ENCODE measurements around the gene AIP. TPM values are rescaled to one million over a fixed set of nuclear protein-coding genes. Genes with fewer than 3 reads are reported as not detected.
"Not testable (repeated sequence)": the region's sequence is repeated elsewhere in the genome, so short reads cannot be mapped to it uniquely, and the experiment has no call there.

The AIP gene
- total RNA-seq, 4 donors from 2014 or later, result 33.0 to 60.8 (median 48.8) TPM

- Histone ChIP-seq H3K36me3 (peaks cover 0 to 21% of the 10 kb centered on the region in 2 donors), H3K27ac (no peak overlapping the region), H3K9me3 (no peaks in the 10 kb centered on the region), H3K4me1 (peaks cover 9 to 14% of the 10 kb centered on the region in 2 donors), H3K4me3 (no peak overlapping the region), H3K27me3 (no peaks in the 10 kb centered on the region)
- no peak for DNase-seq
- TF ChIP-seq POLR2A (IDR thresholded peaks at IDR 0.05) (no peak), CTCF (IDR thresholded peaks at IDR 0.05 in 4 of 5, conservative IDR thresholded peaks at IDR 0.05 in 1 of 5) (no peak)
- no peak for ATAC-seq
- in situ Hi-C loops (cut with MboI; ENCODE audit: low sequenced_read_pairs in 4 of 4) (no loop called here), intact Hi-C loops (cut with DNase I; ENCODE audit: low total_unique reads) (no loop called here)
These were observed 2.1 kb downstream of the AIP start for GRCh38 chr11:67484847-67485311.

GRCh38 chr11:67485873-67486361 is 3.1 kb downstream of the AIP start:
- in situ Hi-C loops (cut with MboI; ENCODE audit: low sequenced_read_pairs in 4 of 4); DNase-seq; H3K27me3 ChIP-seq; H3K4me3 ChIP-seq; ATAC-seq; H3K9me3 ChIP-seq; intact Hi-C loops (cut with DNase I; ENCODE audit: low total_unique reads); H3K27ac ChIP-seq: not testable (repeated sequence)
- peaks cover 0 to 21% of the 10 kb centered on the region in 2 donors for H3K36me3 ChIP-seq
- H3K4me1 ChIP-seq, result peaks cover 9 to 14% of the 10 kb centered on the region in 2 donors

GRCh38 chr11:67486481-67487195 is 3.8 kb downstream of the AIP start:
- in situ Hi-C loops (cut with MboI; ENCODE audit: low sequenced_read_pairs in 4 of 4), result no loop called here
- Histone ChIP-seq H3K4me3 (no peak overlapping the region), H3K36me3 (peaks cover 0 to 21% of the 10 kb centered on the region in 2 donors), H3K9me3 (no peaks in the 10 kb centered on the region), H3K27ac (no peak overlapping the region), H3K4me1 (peaks cover 9 to 14% of the 10 kb centered on the region in 2 donors), H3K27me3 (no peaks in the 10 kb centered on the region)
- DNase-seq (no peak), ATAC-seq (no peak)
- intact Hi-C loops (cut with DNase I; ENCODE audit: low total_unique reads), result no loop called here
- no peak for TF ChIP-seq CTCF (IDR thresholded peaks at IDR 0.05 in 4 of 5, conservative IDR thresholded peaks at IDR 0.05 in 1 of 5)
- TF ChIP-seq POLR2A (IDR thresholded peaks at IDR 0.05), result no peak

- ATAC-seq (no peak), DNase-seq (no peak)
- Histone ChIP-seq H3K27me3 (no peaks in the 10 kb centered on the region), H3K9me3 (no peaks in the 10 kb centered on the region), H3K4me3 (no peak overlapping the region), H3K27ac (no peak overlapping the region), H3K36me3 (peaks cover 0 to 21% of the 10 kb centered on the region in 2 donors), H3K4me1 (no peaks in the 10 kb centered on the region)
- TF ChIP-seq POLR2A (IDR thresholded peaks at IDR 0.05), result no peak
- TF ChIP-seq CTCF (IDR thresholded peaks at IDR 0.05 in 4 of 5, conservative IDR thresholded peaks at IDR 0.05 in 1 of 5), result no peak
- in situ Hi-C loops (cut with MboI; ENCODE audit: low sequenced_read_pairs in 4 of 4), result no loop called here
- intact Hi-C loops (cut with DNase I; ENCODE audit: low total_unique reads), result no loop called here
These were observed 6.5 kb downstream of the AIP start for GRCh38 chr11:67489203-67489884.
